GM23338 (cell line): ENCODE data around the gene COA7.

Experiments used
- CREB1 ChIP-seq: fragments of 250-450 bp; sonication (Bioruptor Pico); IDR thresholded peaks from 2 replicates; pipeline ENCODE4 v1.5.0; 2020; ENCODE audit warnings: low read depth, mild to moderate bottlenecking, moderate library complexity
- EZH2 ChIP-seq: fragments of 200-600 bp; sonication (generic); IDR thresholded peaks from one replicate; pipeline ENCODE4 v1.8.0; 2017; ENCODE audit warnings: antibody characterized with exemption, mild to moderate bottlenecking, low read depth; ENCODE audit not compliant: unreplicated experiment
- EZH2phosphoT487 ChIP-seq: fragments of 200-600 bp; sonication (generic); IDR thresholded peaks from one replicate; pipeline ENCODE4 v1.8.1; 2018; ENCODE audit warnings: antibody characterized with exemption; ENCODE audit not compliant: unreplicated experiment
- JUNB ChIP-seq: IDR thresholded peaks from one replicate; pipeline ENCODE4 v1.6.1; 2016; ENCODE audit warnings: antibody characterized with exemption; ENCODE audit not compliant: unreplicated experiment
- NANOG ChIP-seq: IDR thresholded peaks from 2 replicates; pipeline ENCODE4 v1.6.1; 2016; ENCODE audit warnings: antibody characterized with exemption, borderline replicate concordance
- POLR2AphosphoS5 ChIP-seq: IDR thresholded peaks from 2 replicates; pipeline ENCODE4 v1.6.1; 2016; ENCODE audit warnings: antibody characterized with exemption, low read depth
- REST ChIP-seq: IDR thresholded peaks from one replicate; pipeline ENCODE4 v1.6.1; 2018; ENCODE audit warnings: antibody characterized with exemption; ENCODE audit not compliant: unreplicated experiment
- STAT1 ChIP-seq: IDR thresholded peaks from one replicate; pipeline ENCODE4 v1.6.1; 2016; ENCODE audit warnings: antibody characterized with exemption; ENCODE audit not compliant: unreplicated experiment
- TF ChIP-seq, protein P1 (sequence below), 2 experiments: fragments of 200-600 bp in 1 of 2; sonication (generic) in 1 of 2; conservative IDR thresholded peaks; 2 replicates each; pipeline versions ENCODE4 v1.5.1 to v1.6.1; 2016 to 2017; ENCODE audit warnings: antibody characterized with exemption in 2 of 2, low read depth in 2 of 2, mild to moderate bottlenecking in 2 of 2, moderate library complexity in 1 of 2
- TF ChIP-seq, protein P2 (sequence below): fragments of 250-450 bp; sonication (Bioruptor Pico); IDR thresholded peaks from 2 replicates; pipeline ENCODE4 v1.5.0; 2020; ENCODE audit warnings: mild to moderate bottlenecking, moderate library complexity

- TF ChIP-seq, protein P1, sequence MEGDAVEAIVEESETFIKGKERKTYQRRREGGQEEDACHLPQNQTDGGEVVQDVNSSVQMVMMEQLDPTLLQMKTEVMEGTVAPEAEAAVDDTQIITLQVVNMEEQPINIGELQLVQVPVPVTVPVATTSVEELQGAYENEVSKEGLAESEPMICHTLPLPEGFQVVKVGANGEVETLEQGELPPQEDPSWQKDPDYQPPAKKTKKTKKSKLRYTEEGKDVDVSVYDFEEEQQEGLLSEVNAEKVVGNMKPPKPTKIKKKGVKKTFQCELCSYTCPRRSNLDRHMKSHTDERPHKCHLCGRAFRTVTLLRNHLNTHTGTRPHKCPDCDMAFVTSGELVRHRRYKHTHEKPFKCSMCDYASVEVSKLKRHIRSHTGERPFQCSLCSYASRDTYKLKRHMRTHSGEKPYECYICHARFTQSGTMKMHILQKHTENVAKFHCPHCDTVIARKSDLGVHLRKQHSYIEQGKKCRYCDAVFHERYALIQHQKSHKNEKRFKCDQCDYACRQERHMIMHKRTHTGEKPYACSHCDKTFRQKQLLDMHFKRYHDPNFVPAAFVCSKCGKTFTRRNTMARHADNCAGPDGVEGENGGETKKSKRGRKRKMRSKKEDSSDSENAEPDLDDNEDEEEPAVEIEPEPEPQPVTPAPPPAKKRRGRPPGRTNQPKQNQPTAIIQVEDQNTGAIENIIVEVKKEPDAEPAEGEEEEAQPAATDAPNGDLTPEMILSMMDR (conservative IDR thresholded peaks at IDR 0.05; ENCODE audit: low read depth in 2 of 2), result no peak
- TF ChIP-seq EZH2, result no peak
- no peak for TF ChIP-seq EZH2phosphoT487
- TF ChIP-seq POLR2AphosphoS5, result no peak
- no peak for TF ChIP-seq CREB1 (CRISPR knock-in tag)
- no peak for TF ChIP-seq STAT1
- no peak for TF ChIP-seq REST
- no peak for TF ChIP-seq JUNB
- TF ChIP-seq, protein P2, sequence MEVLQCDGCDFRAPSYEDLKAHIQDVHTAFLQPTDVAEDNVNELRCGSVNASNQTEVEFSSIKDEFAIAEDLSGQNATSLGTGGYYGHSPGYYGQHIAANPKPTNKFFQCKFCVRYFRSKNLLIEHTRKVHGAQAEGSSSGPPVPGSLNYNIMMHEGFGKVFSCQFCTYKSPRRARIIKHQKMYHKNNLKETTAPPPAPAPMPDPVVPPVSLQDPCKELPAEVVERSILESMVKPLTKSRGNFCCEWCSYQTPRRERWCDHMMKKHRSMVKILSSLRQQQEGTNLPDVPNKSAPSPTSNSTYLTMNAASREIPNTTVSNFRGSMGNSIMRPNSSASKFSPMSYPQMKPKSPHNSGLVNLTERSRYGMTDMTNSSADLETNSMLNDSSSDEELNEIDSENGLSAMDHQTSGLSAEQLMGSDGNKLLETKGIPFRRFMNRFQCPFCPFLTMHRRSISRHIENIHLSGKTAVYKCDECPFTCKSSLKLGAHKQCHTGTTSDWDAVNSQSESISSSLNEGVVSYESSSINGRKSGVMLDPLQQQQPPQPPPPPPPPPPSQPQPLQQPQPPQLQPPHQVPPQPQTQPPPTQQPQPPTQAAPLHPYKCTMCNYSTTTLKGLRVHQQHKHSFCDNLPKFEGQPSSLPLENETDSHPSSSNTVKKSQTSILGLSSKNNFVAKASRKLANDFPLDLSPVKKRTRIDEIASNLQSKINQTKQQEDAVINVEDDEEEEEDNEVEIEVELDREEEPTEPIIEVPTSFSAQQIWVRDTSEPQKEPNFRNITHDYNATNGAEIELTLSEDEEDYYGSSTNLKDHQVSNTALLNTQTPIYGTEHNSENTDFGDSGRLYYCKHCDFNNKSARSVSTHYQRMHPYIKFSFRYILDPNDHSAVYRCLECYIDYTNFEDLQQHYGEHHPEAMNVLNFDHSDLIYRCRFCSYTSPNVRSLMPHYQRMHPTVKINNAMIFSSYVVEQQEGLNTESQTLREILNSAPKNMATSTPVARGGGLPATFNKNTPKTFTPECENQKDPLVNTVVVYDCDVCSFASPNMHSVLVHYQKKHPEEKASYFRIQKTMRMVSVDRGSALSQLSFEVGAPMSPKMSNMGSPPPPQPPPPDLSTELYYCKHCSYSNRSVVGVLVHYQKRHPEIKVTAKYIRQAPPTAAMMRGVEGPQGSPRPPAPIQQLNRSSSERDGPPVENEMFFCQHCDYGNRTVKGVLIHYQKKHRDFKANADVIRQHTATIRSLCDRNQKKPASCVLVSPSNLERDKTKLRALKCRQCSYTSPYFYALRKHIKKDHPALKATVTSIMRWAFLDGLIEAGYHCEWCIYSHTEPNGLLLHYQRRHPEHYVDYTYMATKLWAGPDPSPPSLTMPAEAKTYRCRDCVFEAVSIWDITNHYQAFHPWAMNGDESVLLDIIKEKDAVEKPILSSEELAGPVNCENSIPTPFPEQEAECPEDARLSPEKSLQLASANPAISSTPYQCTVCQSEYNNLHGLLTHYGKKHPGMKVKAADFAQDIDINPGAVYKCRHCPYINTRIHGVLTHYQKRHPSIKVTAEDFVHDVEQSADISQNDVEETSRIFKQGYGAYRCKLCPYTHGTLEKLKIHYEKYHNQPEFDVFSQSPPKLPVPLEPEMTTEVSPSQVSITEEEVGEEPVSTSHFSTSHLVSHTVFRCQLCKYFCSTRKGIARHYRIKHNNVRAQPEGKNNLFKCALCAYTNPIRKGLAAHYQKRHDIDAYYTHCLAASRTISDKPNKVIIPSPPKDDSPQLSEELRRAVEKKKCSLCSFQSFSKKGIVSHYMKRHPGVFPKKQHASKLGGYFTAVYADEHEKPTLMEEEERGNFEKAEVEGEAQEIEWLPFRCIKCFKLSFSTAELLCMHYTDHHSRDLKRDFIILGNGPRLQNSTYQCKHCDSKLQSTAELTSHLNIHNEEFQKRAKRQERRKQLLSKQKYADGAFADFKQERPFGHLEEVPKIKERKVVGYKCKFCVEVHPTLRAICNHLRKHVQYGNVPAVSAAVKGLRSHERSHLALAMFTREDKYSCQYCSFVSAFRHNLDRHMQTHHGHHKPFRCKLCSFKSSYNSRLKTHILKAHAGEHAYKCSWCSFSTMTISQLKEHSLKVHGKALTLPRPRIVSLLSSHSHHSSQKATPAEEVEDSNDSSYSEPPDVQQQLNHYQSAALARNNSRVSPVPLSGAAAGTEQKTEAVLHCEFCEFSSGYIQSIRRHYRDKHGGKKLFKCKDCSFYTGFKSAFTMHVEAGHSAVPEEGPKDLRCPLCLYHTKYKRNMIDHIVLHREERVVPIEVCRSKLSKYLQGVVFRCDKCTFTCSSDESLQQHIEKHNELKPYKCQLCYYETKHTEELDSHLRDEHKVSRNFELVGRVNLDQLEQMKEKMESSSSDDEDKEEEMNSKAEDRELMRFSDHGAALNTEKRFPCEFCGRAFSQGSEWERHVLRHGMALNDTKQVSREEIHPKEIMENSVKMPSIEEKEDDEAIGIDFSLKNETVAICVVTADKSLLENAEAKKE (CRISPR knock-in tag), result no peak
- TF ChIP-seq NANOG, result no peak
Measured at GRCh38 chr1:52663716-52664115, 34.4 kb downstream of the COA7 start.
